ENCODE results near the gene FHOD3.

DNA sequence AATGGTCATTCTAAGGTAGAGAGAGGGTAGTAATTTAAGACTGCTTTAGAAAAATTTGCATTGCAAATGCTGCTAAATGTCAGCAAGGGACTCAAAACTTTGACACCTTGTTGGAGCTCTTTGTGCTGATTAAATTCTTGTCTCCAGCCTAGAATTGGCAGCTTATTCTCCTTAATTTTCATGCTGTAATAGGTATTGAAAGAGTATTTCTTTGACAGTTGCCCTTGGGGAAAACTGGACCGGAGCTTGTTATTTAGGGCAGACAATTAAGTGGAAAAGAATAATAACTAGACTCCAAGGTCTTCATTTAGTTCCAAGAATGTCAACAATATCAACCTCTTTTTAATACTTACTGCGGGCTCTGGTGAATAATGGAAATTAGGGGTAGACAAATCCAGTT lies 267.3 kb downstream of the FHOD3 start:
- TF ChIP-seq, protein P1, sequence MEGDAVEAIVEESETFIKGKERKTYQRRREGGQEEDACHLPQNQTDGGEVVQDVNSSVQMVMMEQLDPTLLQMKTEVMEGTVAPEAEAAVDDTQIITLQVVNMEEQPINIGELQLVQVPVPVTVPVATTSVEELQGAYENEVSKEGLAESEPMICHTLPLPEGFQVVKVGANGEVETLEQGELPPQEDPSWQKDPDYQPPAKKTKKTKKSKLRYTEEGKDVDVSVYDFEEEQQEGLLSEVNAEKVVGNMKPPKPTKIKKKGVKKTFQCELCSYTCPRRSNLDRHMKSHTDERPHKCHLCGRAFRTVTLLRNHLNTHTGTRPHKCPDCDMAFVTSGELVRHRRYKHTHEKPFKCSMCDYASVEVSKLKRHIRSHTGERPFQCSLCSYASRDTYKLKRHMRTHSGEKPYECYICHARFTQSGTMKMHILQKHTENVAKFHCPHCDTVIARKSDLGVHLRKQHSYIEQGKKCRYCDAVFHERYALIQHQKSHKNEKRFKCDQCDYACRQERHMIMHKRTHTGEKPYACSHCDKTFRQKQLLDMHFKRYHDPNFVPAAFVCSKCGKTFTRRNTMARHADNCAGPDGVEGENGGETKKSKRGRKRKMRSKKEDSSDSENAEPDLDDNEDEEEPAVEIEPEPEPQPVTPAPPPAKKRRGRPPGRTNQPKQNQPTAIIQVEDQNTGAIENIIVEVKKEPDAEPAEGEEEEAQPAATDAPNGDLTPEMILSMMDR (conservative IDR thresholded peaks at IDR 0.05; ENCODE audit: low read depth, low read length), result no peak
- no peak for TF ChIP-seq POLR2A (IDR thresholded peaks at IDR 0.05; ENCODE audit: low read depth, low read length)
- no peak for TF ChIP-seq BHLHE40 (IDR thresholded peaks at IDR 0.05; ENCODE audit: low read depth, low read length)

Data from IMR-90 (cell line).